HG02610 (cell line): ENCODE results near the gene UTP11.
"Not testable (repeated sequence)": the region's sequence is repeated elsewhere in the genome, so short reads cannot be mapped to it uniquely, and the experiment has no call there.

Experiments used
- ATAC-seq: cut with Tn5 transposase; IDR thresholded peaks from one replicate; pipeline ENCODE4 v1.9.1; 2021; ENCODE audit warnings: mild to moderate bottlenecking, moderate library complexity; ENCODE audit not compliant: unreplicated experiment

Gene UTP11

GRCh38 chr1:38012363-38013226, at the start of gene UTP11:
TSS of gene UTP11 (plus strand) at chr1:38012734. CDS start at chr1:38012803, 69 bp downstream.
- peak; percentile 87 for ATAC-seq

- ATAC-seq = not testable (repeated sequence)
Observed at GRCh38 chr1:37964106-37964505, 48.4 kb upstream of the UTP11 start.

GRCh38 chr1:37965301-37965700, 47.2 kb upstream of the UTP11 start:
- no peak for ATAC-seq

- not testable (repeated sequence) for ATAC-seq
Observed at GRCh38 chr1:37973684-37974083, 38.9 kb upstream of the UTP11 start.

- ATAC-seq = no peak
Observed at GRCh38 chr1:37974567-37974966, 38.0 kb upstream of the UTP11 start.

- not testable (repeated sequence) for ATAC-seq
Observed at GRCh38 chr1:37975083-37975482, 37.5 kb upstream of the UTP11 start.

GRCh38 chr1:37978541-37978940, 34.0 kb upstream of the UTP11 start:
- ATAC-seq = no peak

- ATAC-seq = no peak
Observed at GRCh38 chr1:37983546-37983945, 29.0 kb upstream of the UTP11 start.

- no peak for ATAC-seq
Observed at GRCh38 chr1:37987679-37988078, 24.9 kb upstream of the UTP11 start.

- ATAC-seq = peak; percentile 22
Observed at GRCh38 chr1:37989361-37989930, 23.1 kb upstream of the UTP11 start.

- no peak for ATAC-seq
Observed at GRCh38 chr1:37994886-37995566, 17.5 kb upstream of the UTP11 start.

GRCh38 chr1:37995751-37996345, 16.7 kb upstream of the UTP11 start:
- no peak for ATAC-seq

GRCh38 chr1:37997256-37998088, 15.1 kb upstream of the UTP11 start:
- ATAC-seq = no peak

GRCh38 chr1:37998089-37998808, 14.3 kb upstream of the UTP11 start:
- ATAC-seq = no peak

GRCh38 chr1:37998913-37999429, 13.6 kb upstream of the UTP11 start:
- no peak for ATAC-seq

- no peak for ATAC-seq
Observed at GRCh38 chr1:37999430-38000232, 12.9 kb upstream of the UTP11 start.

- no peak for ATAC-seq
Observed at GRCh38 chr1:38000233-38000528, 12.4 kb upstream of the UTP11 start.

- no peak for ATAC-seq
Observed at GRCh38 chr1:38000529-38001455, 11.7 kb upstream of the UTP11 start.
